WTC11 (cell line): ENCODE results near the gene ABCB4. TPM values are rescaled to one million over a fixed set of nuclear protein-coding genes. Genes with fewer than 3 reads are reported as not detected.

Experiments used
- ATAC-seq: fragments of 200-7000 bp; cut with Tn5 transposase; 2 replicates; pipeline ENCODE4 v1.10.0; 2021; ENCODE audit warnings: mild to moderate bottlenecking, moderate library complexity
- CTCF ChIA-PET: fragments of 300-600 bp; sonication (Branson Sonifier 250); formaldehyde crosslinking; loops from one replicate; lab custom pipeline; 2021; ENCODE audit warnings: antibody characterized with exemption; lab: Charles Lee
- POLR2A ChIA-PET: fragments of 350-600 bp; sonication (Branson Sonifier 250); formaldehyde crosslinking; loops from one replicate; lab custom pipeline; 2021; ENCODE audit warnings: antibody characterized with exemption; lab: Charles Lee
- DNase-seq: peaks from one replicate; pipeline ENCODE4 v3.0.0; 2021; ENCODE audit warnings: low spot score
- H3K27ac Mint-ChIP-seq: 2 replicates; pipeline ENCODE4 v1.8.0; 2021; ENCODE audit warnings: mixed read lengths
- H3K27me3 Mint-ChIP-seq: 2 replicates; pipeline ENCODE4 v1.8.0; 2021; ENCODE audit warnings: low read depth, mild to moderate bottlenecking, moderate library complexity, mixed read lengths
- H3K36me3 Mint-ChIP-seq: 2 replicates; pipeline ENCODE4 v1.8.0; 2021; ENCODE audit warnings: mixed read lengths
- H3K4me1 Mint-ChIP-seq: 2 replicates; pipeline ENCODE4 v1.8.0; 2022; ENCODE audit warnings: mixed read lengths
- H3K4me3 Mint-ChIP-seq: 2 replicates; pipeline ENCODE4 v1.8.0; 2021; ENCODE audit warnings: mild to moderate bottlenecking, moderate library complexity, mixed read lengths
- H3K9me3 Mint-ChIP-seq: 2 replicates; pipeline ENCODE4 v1.8.0; 2021; ENCODE audit warnings: mixed read lengths
- AR ChIP-seq: fragments of 250-450 bp; sonication (Bioruptor Pico); IDR thresholded peaks from 2 replicates; pipeline ENCODE4 v1.9.0; 2021; ENCODE audit warnings: mild to moderate bottlenecking
- CDX4 ChIP-seq: fragments of 250-450 bp; sonication (Bioruptor Pico); IDR thresholded peaks from 2 replicates; pipeline ENCODE4 v1.9.0; 2021; ENCODE audit warnings: moderate library complexity, mild to moderate bottlenecking, inconsistent platforms, borderline replicate concordance
- CREM ChIP-seq: sonication (generic); formaldehyde crosslinking; IDR thresholded peaks from 2 replicates; pipeline ENCODE4 v1.8.1; 2022; ENCODE audit warnings: mild to moderate bottlenecking, missing genetic modification reagents, moderate library complexity
- EMX1 ChIP-seq: fragments of 250-450 bp; sonication (Bioruptor Pico); IDR thresholded peaks from 2 replicates; pipeline ENCODE4 v1.8.0; 2021; ENCODE audit warnings: mild to moderate bottlenecking
- FOXJ3 ChIP-seq: sonication (generic); formaldehyde crosslinking; IDR thresholded peaks from 2 replicates; pipeline ENCODE4 v1.9.0; 2021; ENCODE audit warnings: missing genetic modification reagents, mild to moderate bottlenecking, borderline replicate concordance
- GABPB1 ChIP-seq: sonication (generic); formaldehyde crosslinking; IDR thresholded peaks from 2 replicates; pipeline ENCODE4 v1.8.1; 2023; ENCODE audit warnings: mild to moderate bottlenecking, missing genetic modification reagents
- GRHL2 ChIP-seq: fragments of 250-450 bp; sonication (Bioruptor Pico); IDR thresholded peaks from 2 replicates; pipeline ENCODE4 v1.8.0; 2022; ENCODE audit warnings: mild to moderate bottlenecking, moderate library complexity; ENCODE audit not compliant: insufficient replicate concordance, severe bottlenecking
- GTF2I ChIP-seq: fragments of 250-450 bp; sonication (Bioruptor Pico); conservative IDR thresholded peaks from 2 replicates; pipeline ENCODE4 v1.4.0; 2021; ENCODE audit warnings: mild to moderate bottlenecking
- HMGXB4 ChIP-seq: sonication (generic); formaldehyde crosslinking; IDR thresholded peaks from 2 replicates; pipeline ENCODE4 v1.8.1; 2023; ENCODE audit warnings: mild to moderate bottlenecking, moderate library complexity, missing genetic modification reagents
- JAZF1 ChIP-seq: fragments of 250-450 bp; sonication (Bioruptor Pico); IDR thresholded peaks from 2 replicates; pipeline ENCODE4 v1.9.0; 2021; ENCODE audit warnings: moderate library complexity, mild to moderate bottlenecking, inconsistent platforms
- NFYB ChIP-seq: sonication (generic); formaldehyde crosslinking; conservative IDR thresholded peaks from 2 replicates; pipeline ENCODE4 v1.8.0; 2022; ENCODE audit warnings: low read depth, missing genetic modification reagents
- NR1H2 ChIP-seq: sonication (generic); formaldehyde crosslinking; IDR thresholded peaks from 2 replicates; pipeline ENCODE4 v1.9.0; 2021; ENCODE audit warnings: mild to moderate bottlenecking, moderate library complexity, missing genetic modification reagents
- PRRX2 ChIP-seq: fragments of 250-450 bp; sonication (Bioruptor Pico); IDR thresholded peaks from 2 replicates; pipeline ENCODE4 v1.8.0; 2021; ENCODE audit warnings: mild to moderate bottlenecking
- RORB ChIP-seq: fragments of 250-450 bp; sonication (Bioruptor Pico); IDR thresholded peaks from 2 replicates; pipeline ENCODE4 v1.9.0; 2021; ENCODE audit warnings: mild to moderate bottlenecking
- STAT6 ChIP-seq: sonication (generic); formaldehyde crosslinking; conservative IDR thresholded peaks from 2 replicates; pipeline ENCODE4 v1.8.1; 2023; ENCODE audit warnings: mild to moderate bottlenecking, low read depth, missing genetic modification reagents, moderate library complexity
- TCF7 ChIP-seq: sonication (generic); formaldehyde crosslinking; IDR thresholded peaks from 2 replicates; pipeline ENCODE4 v1.8.0; 2022; ENCODE audit warnings: mild to moderate bottlenecking, low read depth, missing genetic modification reagents, moderate library complexity
- TEAD1 ChIP-seq: sonication (generic); formaldehyde crosslinking; IDR thresholded peaks from 2 replicates; pipeline ENCODE4 v1.8.0; 2022; ENCODE audit warnings: mild to moderate bottlenecking, missing genetic modification reagents
- TEAD4 ChIP-seq: sonication (generic); formaldehyde crosslinking; IDR thresholded peaks from 2 replicates; pipeline ENCODE4 v1.8.0; 2022; ENCODE audit warnings: mild to moderate bottlenecking, missing genetic modification reagents
- TP53 ChIP-seq: sonication (generic); formaldehyde crosslinking; IDR thresholded peaks from 2 replicates; pipeline ENCODE4 v1.8.1; 2023; ENCODE audit warnings: mild to moderate bottlenecking, missing genetic modification reagents
- USF2 ChIP-seq: sonication (generic); formaldehyde crosslinking; IDR thresholded peaks from 2 replicates; pipeline ENCODE4 v1.8.1; 2023; ENCODE audit warnings: mild to moderate bottlenecking, missing genetic modification reagents, moderate library complexity
- ZBTB21 ChIP-seq: sonication (generic); formaldehyde crosslinking; IDR thresholded peaks from 2 replicates; pipeline ENCODE4 v1.8.1; 2023; ENCODE audit warnings: mild to moderate bottlenecking, missing genetic modification reagents, borderline replicate concordance
- ZNF232 ChIP-seq: sonication (generic); formaldehyde crosslinking; IDR thresholded peaks from 2 replicates; pipeline ENCODE4 v1.8.0; 2022; ENCODE audit warnings: mild to moderate bottlenecking, missing genetic modification reagents
- ZNF263 ChIP-seq: sonication (generic); formaldehyde crosslinking; IDR thresholded peaks from 2 replicates; pipeline ENCODE4 v1.8.1; 2022; ENCODE audit warnings: low read depth, mild to moderate bottlenecking, moderate library complexity, missing genetic modification reagents
- ZNF396 ChIP-seq: fragments of 250-450 bp; sonication (Bioruptor Pico); IDR thresholded peaks from 2 replicates; pipeline ENCODE4 v1.8.0; 2021; ENCODE audit warnings: mild to moderate bottlenecking, moderate library complexity, borderline replicate concordance
- ZNF425 ChIP-seq: fragments of 250-450 bp; sonication (Bioruptor Pico); conservative IDR thresholded peaks from 2 replicates; pipeline ENCODE4 v1.9.0; 2021; ENCODE audit warnings: mild to moderate bottlenecking
- total RNA-seq: library from RNA; stranded (reverse); gene quantifications from 3 replicates; pipeline ENCODE4 v1.2.3, GENCODE V29; 2021

The ABCB4 gene
- total RNA-seq, 1 experiment from 2014 or later, result 1.2 TPM

GRCh38 chr7:87432536-87432935 is 42.9 kb downstream of the ABCB4 start:
- no peaks in the 10 kb centered on the region for H3K36me3 Mint-ChIP-seq
- no peak for TF ChIP-seq GRHL2 (CRISPR knock-in tag)
- TF ChIP-seq NR1H2 (CRISPR knock-in tag), result no peak
- no peak for TF ChIP-seq GTF2I (CRISPR knock-in tag)
- TF ChIP-seq RORB (CRISPR knock-in tag), result no peak
- TF ChIP-seq ZBTB21 (CRISPR knock-in tag), result no peak
- TF ChIP-seq TEAD4 (CRISPR knock-in tag), result no peak
- no peak for TF ChIP-seq TEAD1 (CRISPR knock-in tag)
- TF ChIP-seq ZNF396 (CRISPR knock-in tag), result no peak
- no peak for TF ChIP-seq AR (CRISPR knock-in tag)
- no peak for TF ChIP-seq USF2 (CRISPR knock-in tag)
- TF ChIP-seq ZNF425 (CRISPR knock-in tag), result no peak
- TF ChIP-seq JAZF1 (CRISPR knock-in tag), result no peak
- TF ChIP-seq STAT6 (CRISPR knock-in tag), result no peak
- ATAC-seq (no peak), DNase-seq (no peak)
- ChIA-PET CTCF (no interaction called here), POLR2A (no interaction called here)
- no peaks in the 10 kb centered on the region for H3K27me3 Mint-ChIP-seq
- no peak overlapping the region for H3K27ac Mint-ChIP-seq
- no peak overlapping the region for H3K4me3 Mint-ChIP-seq
- no peaks in the 10 kb centered on the region for H3K9me3 Mint-ChIP-seq
- H3K4me1 Mint-ChIP-seq, result peaks cover 11% of the 10 kb centered on the region

GRCh38 chr7:87427288-87427687 is 48.2 kb downstream of the ABCB4 start:
- no peak for DNase-seq
- H3K4me1 Mint-ChIP-seq, result no peaks in the 10 kb centered on the region
- CTCF ChIA-PET, result interaction anchor here (0.6 kb wide), 1 partner anchor 20 kb away, joined by 3 read pairs; no protein-coding TSS in a partner anchor
- H3K4me3 Mint-ChIP-seq, result no peak overlapping the region
- no peaks in the 10 kb centered on the region for H3K36me3 Mint-ChIP-seq
- POLR2A ChIA-PET, result no interaction called here
- no peaks in the 10 kb centered on the region for H3K27me3 Mint-ChIP-seq
- H3K9me3 Mint-ChIP-seq, result no peaks in the 10 kb centered on the region
- no peak overlapping the region for H3K27ac Mint-ChIP-seq
- no peak for ATAC-seq
- TF ChIP-seq GTF2I (CRISPR knock-in tag), result no peak
- TF ChIP-seq CREM (CRISPR knock-in tag), result no peak
- TF ChIP-seq ZNF263 (CRISPR knock-in tag), result no peak
- TF ChIP-seq EMX1 (CRISPR knock-in tag), result no peak
- no peak for TF ChIP-seq PRRX2
- TF ChIP-seq ZNF232, result no peak
- no peak for TF ChIP-seq TP53 (CRISPR knock-in tag)
- no peak for TF ChIP-seq NFYB
- no peak for TF ChIP-seq HMGXB4 (CRISPR knock-in tag)
- TF ChIP-seq TCF7 (CRISPR knock-in tag), result no peak
- no peak for TF ChIP-seq FOXJ3 (CRISPR knock-in tag)
- no peak for TF ChIP-seq GABPB1
- TF ChIP-seq CDX4 (CRISPR knock-in tag), result no peak
